HG03103 (cell line): ENCODE results near the gene NCAM1.
"Not testable (repeated sequence)": the region's sequence is repeated elsewhere in the genome, so short reads cannot be mapped to it uniquely, and the experiment has no call there.

Experiments
- ATAC-seq: cut with Tn5 transposase; IDR thresholded peaks from one replicate; pipeline ENCODE4 v1.9.1; 2021; ENCODE audit warnings: low read depth; ENCODE audit not compliant: unreplicated experiment

NCAM1 gene

GRCh38 chr11:112961146-112961668 is at the start of gene NCAM1:
Gene NCAM1 (plus strand): TSS chr11:112961420.
- no peak for ATAC-seq

DNA sequence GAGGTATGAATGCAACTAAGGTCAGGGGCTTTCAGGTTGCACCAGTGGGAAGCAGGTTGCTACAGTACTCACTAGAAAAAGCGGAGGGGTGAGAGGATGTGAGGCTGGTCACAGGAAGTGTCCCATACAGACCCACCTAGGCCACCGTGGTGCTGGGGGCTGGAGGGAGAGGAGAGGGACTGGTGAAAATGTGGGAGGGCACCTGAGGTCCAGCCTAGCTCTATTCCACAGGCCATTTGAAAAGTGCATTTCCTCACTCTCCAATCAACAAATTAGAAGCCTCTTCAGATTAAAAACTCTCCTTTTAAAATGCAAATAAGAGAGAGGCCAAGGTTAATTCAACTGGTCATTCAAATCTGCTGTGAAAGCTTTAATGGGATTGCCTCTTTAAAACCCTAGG is 38.6 kb upstream of the NCAM1 start:
- ATAC-seq = no peak

- ATAC-seq = not testable (repeated sequence)
These were observed 36.4 kb upstream of the NCAM1 start for GRCh38 chr11:112924836-112925235.

GRCh38 chr11:112925516-112926310 is 35.5 kb upstream of the NCAM1 start:
- ATAC-seq = no peak

DNA sequence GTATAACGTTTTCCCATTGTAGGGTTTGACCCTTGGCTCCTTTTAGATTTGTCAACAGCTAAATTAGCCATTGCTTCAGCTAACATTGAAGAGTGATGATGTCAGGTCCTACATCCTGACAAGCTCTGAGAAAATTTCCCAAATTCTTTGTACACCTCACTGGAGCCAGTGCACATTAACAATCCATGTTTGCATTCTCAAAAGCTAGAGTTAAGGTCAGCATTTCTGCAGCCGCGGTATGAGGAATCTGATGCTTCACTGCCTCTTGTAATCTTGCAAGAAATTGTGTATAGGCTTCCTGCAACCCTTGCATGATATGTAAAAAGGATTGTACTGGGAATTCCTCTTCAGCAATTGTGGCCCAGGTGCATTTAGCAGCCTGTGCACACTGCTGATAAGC is 33.1 kb upstream of the NCAM1 start:
- no peak for ATAC-seq

- no peak for ATAC-seq
These were observed 31.8 kb upstream of the NCAM1 start for GRCh38 chr11:112929432-112929831.

DNA sequence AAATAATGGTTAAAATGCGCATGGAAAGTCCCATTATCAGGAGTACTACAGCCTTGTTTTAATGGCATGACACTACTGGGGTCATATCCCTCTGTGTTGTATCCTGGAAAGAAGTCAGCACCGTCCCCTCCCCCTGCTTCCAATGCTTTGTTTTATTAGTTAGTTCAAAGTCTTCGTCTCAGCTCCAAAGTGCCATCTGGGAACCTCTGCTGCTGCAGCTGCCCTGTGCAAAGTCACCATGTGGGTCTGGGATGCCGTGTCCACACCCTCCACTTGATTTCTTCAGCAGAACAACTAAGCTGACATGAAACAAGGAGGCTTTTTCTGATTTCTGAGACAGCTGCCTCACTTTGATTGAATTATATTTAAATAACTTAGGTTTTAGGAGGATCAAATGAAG is 29.5 kb upstream of the NCAM1 start:
- ATAC-seq = no peak

GRCh38 chr11:112932593-112932992 is 28.6 kb upstream of the NCAM1 start:
- ATAC-seq = no peak

DNA sequence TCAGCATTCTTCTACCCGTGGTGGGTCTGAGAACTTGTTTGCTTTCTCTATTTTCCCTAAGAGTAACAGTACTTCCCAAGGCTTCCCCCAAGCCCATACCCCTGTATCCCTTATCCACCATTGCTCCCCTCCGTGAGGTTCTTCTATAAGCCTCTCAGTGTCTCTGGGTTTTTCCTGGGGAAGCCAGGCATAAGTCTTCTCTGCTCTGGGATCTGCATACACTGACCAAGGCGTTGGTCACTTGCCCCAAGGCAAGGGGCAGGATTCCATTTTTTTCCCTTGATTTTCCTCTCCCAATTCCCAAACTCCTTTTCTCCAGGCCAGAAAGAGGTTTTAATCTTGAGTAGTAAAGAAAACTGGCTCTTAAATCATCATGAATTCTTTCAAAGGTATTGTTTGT is 27.2 kb upstream of the NCAM1 start:
- ATAC-seq = no peak

GRCh38 chr11:112941104-112941503 is 20.1 kb upstream of the NCAM1 start:
- ATAC-seq = no peak

- ATAC-seq = no peak
These were observed 18.1 kb upstream of the NCAM1 start for GRCh38 chr11:112942966-112943643.

DNA sequence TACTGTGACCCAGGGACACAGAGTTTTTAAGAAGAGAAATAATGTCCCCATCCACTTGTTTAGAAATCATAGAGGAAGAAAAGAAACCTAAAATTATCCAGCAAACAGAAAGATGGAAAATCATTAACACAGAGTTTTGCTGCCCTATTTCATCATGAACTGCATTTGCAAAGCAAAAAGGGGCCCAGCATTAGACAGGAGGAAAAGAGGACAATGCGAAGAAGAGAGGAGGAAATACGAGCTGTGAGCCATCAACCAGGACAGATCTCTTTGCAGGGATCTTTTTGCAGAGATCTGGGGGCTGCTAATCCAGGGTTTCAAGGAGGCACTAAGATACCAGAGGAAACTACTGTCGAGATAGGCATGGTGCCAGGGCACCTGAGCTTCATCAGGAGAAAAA is 14.4 kb upstream of the NCAM1 start:
- no peak for ATAC-seq

- no peak for ATAC-seq
These were observed 11.2 kb upstream of the NCAM1 start for GRCh38 chr11:112949781-112950575.

GRCh38 chr11:112958670-112959069 is 2.5 kb upstream of the NCAM1 start:
- no peak for ATAC-seq

- ATAC-seq = no peak
These were observed 745 bp downstream of the NCAM1 start for GRCh38 chr11:112961751-112962578.

- ATAC-seq = no peak
These were observed 1.6 kb downstream of the NCAM1 start for GRCh38 chr11:112962579-112963367.

GRCh38 chr11:112963368-112963955 is 2.2 kb downstream of the NCAM1 start:
- no peak for ATAC-seq

DNA sequence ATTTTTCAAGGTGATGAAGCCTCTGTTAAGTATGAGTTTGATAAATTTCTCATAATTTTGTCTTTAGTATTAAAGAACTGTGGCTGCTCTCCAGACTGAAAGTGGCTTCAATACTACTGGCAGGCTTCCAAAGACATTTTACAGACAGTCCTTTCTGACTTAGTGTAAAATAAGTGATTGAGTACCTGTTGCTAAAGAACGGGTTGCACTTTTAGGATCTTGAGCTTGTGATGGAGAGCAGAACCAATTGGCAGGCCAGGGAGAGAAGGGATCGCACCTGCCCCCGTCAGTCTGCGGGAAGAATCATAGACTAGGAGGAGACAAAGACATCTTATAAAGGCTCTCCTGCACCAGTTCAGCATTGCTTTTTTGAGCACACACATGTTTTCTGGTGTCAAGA is 4.4 kb downstream of the NCAM1 start:
- no peak for ATAC-seq

DNA sequence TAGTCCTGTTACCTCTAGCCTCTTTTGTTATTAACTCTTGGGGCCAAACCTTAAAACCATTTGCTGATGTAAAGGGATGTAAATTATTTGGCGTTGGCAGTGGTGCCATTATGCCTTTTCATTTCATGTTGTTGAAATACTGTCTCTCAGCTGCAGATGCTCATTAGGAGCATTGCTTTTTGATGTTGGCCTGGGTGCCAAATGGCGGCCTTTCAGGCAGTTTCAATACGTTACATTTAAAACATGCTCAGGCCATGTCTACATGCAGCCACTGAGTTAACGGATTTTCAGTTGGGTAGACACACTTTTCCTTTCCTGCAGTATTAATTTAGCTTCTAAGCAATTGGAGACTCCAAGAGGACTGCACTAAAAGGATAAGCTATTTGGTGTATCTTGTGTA is 5.3 kb downstream of the NCAM1 start:
- ATAC-seq = no peak
